Right forelimb (tissue), 1 donor: ENCODE measurements around the gene IGF2BP3.
A peak's percentile ranks its signal among the peaks of the same experiment; 100 is the strongest.

Experiments used
- DNase-seq: peaks from one replicate; pipeline ENCODE4 v3.0.0-alpha.2; 2018

IGF2BP3 gene

GRCh38 chr7:23291957-23292560 is 178.2 kb downstream of the IGF2BP3 start:
- DNase-seq: no peak

GRCh38 chr7:23290993-23291392 is 179.3 kb downstream of the IGF2BP3 start:
- DNase-seq: no peak

GRCh38 chr7:23287612-23288011 is 182.7 kb downstream of the IGF2BP3 start:
- DNase-seq: no peak

GRCh38 chr7:23285657-23286646 is 184.3 kb downstream of the IGF2BP3 start:
- DNase-seq: no peak

DNA sequence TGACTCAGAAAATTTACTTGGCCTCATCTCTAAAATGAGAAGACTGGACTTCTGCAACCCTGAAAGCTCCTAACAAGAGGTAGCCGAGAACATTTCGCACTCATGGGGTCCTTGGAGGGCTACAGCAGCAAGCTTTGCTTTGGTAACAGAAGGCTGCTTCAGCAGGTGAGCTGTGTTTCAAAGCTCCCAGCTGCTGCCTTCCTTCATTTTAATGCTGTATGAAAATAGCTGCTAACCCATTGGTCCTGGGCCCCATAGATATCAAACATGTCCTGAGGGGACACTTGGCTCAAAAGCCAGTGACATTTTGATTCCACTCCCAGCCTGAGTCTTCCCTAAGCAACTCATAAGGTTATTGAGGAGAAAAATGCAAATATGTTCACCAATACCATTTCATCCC is 185.4 kb downstream of the IGF2BP3 start:
- no peak for DNase-seq

- no peak for DNase-seq
These were observed 187.2 kb downstream of the IGF2BP3 start for GRCh38 chr7:23283086-23283485.

- no peak for DNase-seq
These were observed 190.3 kb downstream of the IGF2BP3 start for GRCh38 chr7:23279819-23280525.

GRCh38 chr7:23277359-23277989 is 192.8 kb downstream of the IGF2BP3 start:
- no peak for DNase-seq

DNA sequence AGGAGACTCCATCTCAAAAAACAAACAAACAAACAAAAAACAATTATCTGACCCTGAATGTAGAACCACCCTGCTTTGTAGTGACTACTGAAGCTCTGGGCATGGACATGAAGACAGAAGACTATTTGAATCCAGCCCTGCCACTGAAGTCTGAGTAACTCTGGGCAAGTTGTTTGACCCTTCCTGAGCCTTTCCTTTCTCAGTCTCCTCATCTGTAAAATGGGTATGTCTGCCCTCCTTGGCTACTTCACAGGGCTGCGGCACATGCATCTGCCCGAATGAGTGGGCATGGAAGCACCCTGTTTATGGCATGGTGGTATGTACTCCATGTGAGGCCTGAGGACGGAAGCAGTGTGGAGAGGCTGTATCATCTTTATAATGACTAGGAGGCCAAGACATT is 193.3 kb downstream of the IGF2BP3 start:
- DNase-seq: no peak

- no peak for DNase-seq
These were observed 193.9 kb downstream of the IGF2BP3 start for GRCh38 chr7:23276376-23276775.

DNA sequence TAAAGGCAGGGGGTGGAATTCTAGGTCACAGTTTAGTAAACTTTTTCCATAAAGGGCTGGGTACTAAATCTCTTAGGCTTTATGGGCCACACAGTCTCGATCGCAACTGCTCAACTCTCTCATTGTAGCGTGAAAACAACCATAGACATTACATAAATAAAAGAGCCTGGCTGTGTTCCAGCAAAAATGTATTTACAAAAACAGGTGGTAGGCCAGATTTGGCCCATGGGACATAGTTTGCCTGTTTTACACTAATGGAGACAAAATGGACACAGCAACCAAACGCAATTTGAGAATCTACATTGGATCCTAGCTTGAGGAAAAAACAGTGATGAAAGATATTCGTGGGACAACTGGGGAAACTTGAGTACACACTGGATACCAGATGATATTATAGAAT is 194.4 kb downstream of the IGF2BP3 start:
- DNase-seq: no peak

- DNase-seq: peak; percentile 72
These were observed 197.1 kb downstream of the IGF2BP3 start for GRCh38 chr7:23273141-23273599.

DNA sequence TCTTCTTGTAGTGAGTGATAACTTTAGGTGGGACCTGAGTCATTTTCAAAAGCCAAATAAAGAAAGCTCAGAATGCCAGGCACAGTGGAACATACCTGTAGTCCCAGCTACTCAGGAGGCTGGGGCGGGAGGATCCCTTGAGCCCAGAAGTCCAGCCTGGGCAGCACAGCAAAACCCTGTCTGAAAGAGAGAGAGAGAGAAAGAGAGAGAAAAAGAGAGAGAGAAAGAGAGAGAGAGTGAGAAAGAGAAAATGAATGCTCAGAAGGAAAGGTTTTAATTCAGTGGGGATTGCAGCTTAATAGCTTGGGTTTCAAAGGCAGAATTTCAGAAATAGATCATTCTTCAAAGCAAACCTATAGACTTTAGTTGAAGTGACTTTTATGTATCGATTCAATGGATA is 198.0 kb downstream of the IGF2BP3 start:
- no peak for DNase-seq

- DNase-seq: no peak
These were observed 201.5 kb downstream of the IGF2BP3 start for GRCh38 chr7:23268746-23269145.

DNA sequence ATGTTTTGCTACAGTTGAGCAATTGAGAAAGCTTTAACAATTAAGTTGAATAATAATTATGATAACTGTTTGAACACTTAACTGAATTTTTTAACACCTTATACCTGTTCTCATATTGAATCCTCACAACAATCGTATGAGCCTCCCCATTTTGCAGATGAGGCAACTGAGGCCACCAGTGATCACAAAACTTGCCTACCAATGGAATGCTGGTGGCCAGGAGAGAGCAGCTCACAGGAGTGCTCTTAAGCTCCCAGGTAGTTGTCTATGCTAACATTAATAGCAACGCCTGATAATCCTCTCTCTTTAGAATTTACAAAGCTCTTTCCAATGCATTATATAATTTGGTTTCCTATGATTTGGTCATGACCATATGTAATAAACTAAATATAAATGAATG is 202.1 kb downstream of the IGF2BP3 start:
- no peak for DNase-seq

DNA sequence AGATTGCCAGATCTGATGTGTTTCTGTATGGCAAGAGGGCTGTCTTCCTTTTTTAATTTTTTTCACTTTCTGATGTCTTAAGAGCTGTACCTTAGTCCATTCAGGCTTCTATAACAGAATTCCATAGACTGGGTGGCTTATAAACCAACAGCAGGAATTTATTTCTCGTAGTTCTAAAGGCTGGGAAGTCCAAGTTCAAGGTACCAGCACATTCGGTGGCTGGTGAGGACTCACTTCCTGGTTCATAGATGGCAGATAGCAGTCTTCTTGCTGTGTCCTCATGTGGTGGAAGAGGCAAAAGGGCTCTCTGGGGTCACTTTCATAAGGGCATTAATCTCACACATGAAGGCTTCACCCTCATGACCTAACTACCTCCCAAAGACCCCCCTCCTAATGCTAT is 202.9 kb downstream of the IGF2BP3 start:
- DNase-seq: no peak

DNA sequence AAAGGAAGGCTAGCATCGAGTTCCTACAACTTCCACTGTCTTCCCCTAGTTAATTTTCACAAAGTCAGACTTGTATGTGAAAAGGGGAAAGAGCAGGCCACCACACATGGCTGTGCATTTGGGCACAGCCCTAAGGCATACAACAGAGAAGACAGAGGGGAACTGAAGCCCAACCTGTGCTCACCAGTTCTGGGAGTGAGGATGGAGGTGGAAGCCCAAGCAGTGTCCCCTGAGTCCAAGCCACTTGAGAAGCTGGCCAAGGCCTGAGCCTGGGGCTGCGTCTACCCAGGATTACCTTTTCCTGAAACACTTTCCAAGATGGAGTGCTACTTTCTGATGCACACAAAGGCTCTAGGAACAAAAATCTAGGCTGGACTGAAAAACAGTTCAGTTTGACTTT is 203.4 kb downstream of the IGF2BP3 start:
- DNase-seq: no peak

DNA sequence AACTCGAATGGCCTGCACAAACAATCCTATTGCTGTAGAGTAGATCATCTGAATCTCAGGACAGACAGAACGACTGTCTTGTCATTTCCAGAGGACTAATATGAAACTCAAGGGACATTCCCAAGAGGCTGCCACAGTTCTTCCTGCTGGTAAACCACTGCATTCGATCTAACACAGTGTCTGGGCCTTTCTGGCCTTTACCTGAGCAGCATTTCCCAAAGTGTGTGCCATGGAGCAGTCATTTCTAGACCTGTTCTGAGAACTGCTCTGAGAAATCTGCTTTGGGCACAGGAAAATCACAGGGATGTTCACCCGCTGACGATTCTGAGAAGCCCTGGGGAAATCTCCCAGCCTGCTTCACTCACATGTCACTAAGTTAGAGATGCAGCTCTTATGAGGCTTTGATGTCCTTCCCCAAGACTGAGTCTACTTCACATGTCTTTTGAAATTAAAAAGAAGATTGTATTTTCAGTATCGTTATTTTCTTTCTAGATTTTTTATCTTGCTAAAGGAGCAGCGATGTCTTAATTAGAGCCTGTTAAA is 205.3 kb downstream of the IGF2BP3 start:
- no peak for DNase-seq

DNA sequence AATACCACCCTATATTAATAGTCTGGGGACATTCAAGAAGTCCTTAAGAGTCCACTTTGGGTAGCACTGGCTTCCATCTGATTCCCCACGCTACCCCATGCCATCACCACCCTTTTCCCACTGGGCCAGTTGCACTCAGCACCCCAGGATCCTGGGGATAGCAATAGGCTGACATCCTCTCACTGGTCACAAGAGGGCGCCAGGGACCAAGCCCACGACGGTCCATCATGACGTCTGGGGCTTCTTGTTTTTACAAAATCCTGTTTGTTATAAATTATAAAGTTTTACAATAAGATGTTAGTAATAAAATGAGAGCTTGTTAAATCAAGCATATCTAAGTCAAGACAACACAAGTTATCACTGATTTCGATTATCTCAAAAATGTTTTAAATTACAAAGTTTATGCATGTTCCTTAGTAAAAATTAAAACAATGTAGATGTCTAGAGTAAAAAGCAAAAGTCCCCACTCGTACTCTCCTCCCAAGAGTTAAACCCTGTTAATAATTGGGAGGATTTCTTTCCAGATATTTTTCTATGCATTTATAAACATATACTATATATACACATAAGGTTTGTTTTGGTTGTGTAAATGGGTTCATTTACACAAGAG is 208.3 kb downstream of the IGF2BP3 start:
- DNase-seq: peak; percentile 70

DNA sequence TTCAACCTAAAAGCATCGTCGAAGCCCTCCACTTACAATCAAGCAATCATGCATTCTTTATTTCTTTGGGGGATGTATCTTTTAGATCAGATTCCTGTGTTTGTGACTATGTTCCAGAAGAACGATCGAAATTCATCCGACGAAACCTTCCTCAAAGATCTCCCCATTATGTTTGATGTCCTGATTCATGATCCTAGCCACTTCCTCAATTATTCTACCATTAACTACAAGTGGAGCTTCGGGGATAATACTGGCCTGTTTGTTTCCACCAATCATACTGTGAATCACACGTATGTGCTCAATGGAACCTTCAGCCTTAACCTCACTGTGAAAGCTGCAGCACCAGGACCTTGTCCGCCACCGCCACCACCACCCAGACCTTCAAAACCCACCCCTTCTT is 209.9 kb downstream of the IGF2BP3 start:
- no peak for DNase-seq
